Endothelial cell of umbilical vein (primary cell): ENCODE data around the gene HID1. TPM values are rescaled to one million over a fixed set of nuclear protein-coding genes. Genes with fewer than 3 reads are reported as not detected.

Source experiments
- BruUV-seq: library from RNA; stranded (reverse); fragments of 400-500 nt; replicated peaks from 2 replicates; lab custom pipeline; 2021; lab: Mats Ljungman, UMichigan
- CTCF ChIA-PET: fragments of 300-600, 350-600 bp; sonication (Branson Sonifier 250); formaldehyde crosslinking; loops from one replicate; lab custom pipeline; 2021; ENCODE audit warnings: antibody characterized with exemption, inconsistent platforms; lab: Charles Lee
- POLR2A ChIA-PET: fragments of 300-600, 350-600 bp; sonication (Branson Sonifier 250); formaldehyde crosslinking; loops from one replicate; lab custom pipeline; 2021; ENCODE audit warnings: antibody characterized with exemption, inconsistent platforms; lab: Charles Lee
- DNase-seq: peaks from one replicate; pipeline ENCODE4 v3.0.0-alpha.2; 2011; ENCODE audit warnings: low read depth, low spot score
- FAIRE-seq: peaks from 2 replicates; lab custom pipeline; 2011; peaks lifted over from hg19 to GRCh38; lab: Jason Lieb, UNC
- H2AFZ ChIP-seq: 2 replicates; pipeline ENCODE4 v1.6.0; 2012; ENCODE audit warnings: low read depth, low read length, control low read depth, inconsistent platforms
- H3K27ac ChIP-seq: 2 replicates; pipeline ENCODE4 v1.5.1; 2011; ENCODE audit warnings: low read depth, mild to moderate bottlenecking, control low read depth, low read length, moderate library complexity; ENCODE audit not compliant: insufficient read depth
- H3K27me3 ChIP-seq, 2 experiments: 2 replicates each; pipeline versions ENCODE4 v1.6.0 to v1.6.1; 2011; ENCODE audit warnings: low read length in 2 of 2, mixed read lengths in 1 of 2; ENCODE audit not compliant: control insufficient read depth in 2 of 2, insufficient read depth in 2 of 2
- H3K36me3 ChIP-seq, 2 experiments: 2 replicates in 1 of 2; 3 replicates in 1 of 2; pipeline ENCODE4 v1.5.1; 2011; ENCODE audit warnings: low read length in 2 of 2, mild to moderate bottlenecking in 1 of 2, moderate library complexity in 1 of 2; ENCODE audit not compliant: control insufficient read depth in 2 of 2, insufficient read depth in 2 of 2; ENCODE audit errors: extremely low read depth in 1 of 2
- H3K4me1 ChIP-seq: 3 replicates; pipeline ENCODE4 v1.5.1; 2011; ENCODE audit warnings: mild to moderate bottlenecking, low read length; ENCODE audit not compliant: control insufficient read depth, insufficient read depth; ENCODE audit errors: extremely low read depth
- H3K4me2 ChIP-seq: 2 replicates; pipeline ENCODE4 v1.6.1; 2011; ENCODE audit warnings: low read length, control low read depth, mixed read lengths; ENCODE audit not compliant: insufficient read depth
- H3K4me3 ChIP-seq, 3 experiments: fragments of 200-600 bp in 1 of 3; sonication (generic), shearing (Covaris generic) in 1 of 3; replicated peaks in 1 of 3; 2 replicates each; pipeline ENCODE4 v1.5.1; 2011 to 2016; ENCODE audit warnings: control low read depth in 3 of 3, low read length in 3 of 3, mild to moderate bottlenecking in 2 of 3, inconsistent platforms in 1 of 3, low read depth in 1 of 3, moderate library complexity in 1 of 3; ENCODE audit not compliant: insufficient read depth in 1 of 3
- H3K79me2 ChIP-seq: 2 replicates; pipeline ENCODE4 v1.6.0; 2012; ENCODE audit warnings: low read length, inconsistent platforms; ENCODE audit not compliant: control insufficient read depth, insufficient read depth
- H3K9ac ChIP-seq: replicated peaks from 2 replicates; pipeline ENCODE3; 2011; ENCODE audit warnings: low read length, control low read depth; ENCODE audit not compliant: insufficient read depth; ENCODE audit errors: extremely low read depth
- H3K9me1 ChIP-seq: replicated peaks from 3 replicates; pipeline ENCODE4 v1.6.0; 2011; ENCODE audit warnings: mild to moderate bottlenecking, low read length; ENCODE audit not compliant: control insufficient read depth, insufficient read depth; ENCODE audit errors: extremely low read depth
- H3K9me3 ChIP-seq: replicated peaks from 2 replicates; pipeline ENCODE4 v1.5.1; 2012; ENCODE audit warnings: low read length, inconsistent platforms; ENCODE audit not compliant: control insufficient read depth, insufficient read depth
- H4K20me1 ChIP-seq: replicated peaks from 2 replicates; pipeline ENCODE3; 2011; ENCODE audit warnings: mild to moderate bottlenecking, low read length; ENCODE audit not compliant: control insufficient read depth, insufficient read depth; ENCODE audit errors: extremely low read depth
- CTCF ChIP-seq, 2 donors: IDR thresholded peaks; 1 replicate in 1 of 2; 2 replicates in 1 of 2; pipeline ENCODE4 v1.5.1; 2011; ENCODE audit warnings: low read length in 2 of 2, mild to moderate bottlenecking in 2 of 2, moderate library complexity in 2 of 2, control low read depth in 1 of 2, inconsistent platforms in 1 of 2, low read depth in 1 of 2; ENCODE audit not compliant: insufficient read depth in 1 of 2; ENCODE audit errors: extremely low read depth in 1 of 2
- EZH2 ChIP-seq: IDR thresholded peaks from 2 replicates; pipeline ENCODE4 v1.6.1; 2012; ENCODE audit warnings: borderline replicate concordance, low read depth, mild to moderate bottlenecking, moderate library complexity, low read length, inconsistent platforms; ENCODE audit not compliant: severe bottlenecking
- FOS ChIP-seq: IDR thresholded peaks from 2 replicates; pipeline ENCODE4 v1.6.1; 2011; ENCODE audit warnings: mild to moderate bottlenecking, low read length, moderate library complexity, borderline replicate concordance; ENCODE audit not compliant: insufficient read depth
- GATA2 ChIP-seq: IDR thresholded peaks from 2 replicates; pipeline ENCODE4 v1.7.0; 2011; ENCODE audit warnings: low read depth, mild to moderate bottlenecking, moderate library complexity, mixed read lengths, low read length; ENCODE audit not compliant: insufficient read length, insufficient read depth
- JUN ChIP-seq: IDR thresholded peaks from 2 replicates; pipeline ENCODE4 v1.6.1; 2011; ENCODE audit warnings: borderline replicate concordance, low read depth; ENCODE audit not compliant: insufficient read length, insufficient read depth
- POLR2AphosphoS5 ChIP-seq: IDR thresholded peaks from 2 replicates; pipeline ENCODE4 v1.6.1; 2012; ENCODE audit warnings: low read depth, mild to moderate bottlenecking, control low read depth, low read length, moderate library complexity; ENCODE audit not compliant: insufficient read depth
- dilution Hi-C: fragments of 300-500 bp; cut with MboI; formaldehyde crosslinking; loops from one replicate; pipeline ENCODE4 v1.15.0; 2019; ENCODE audit warnings: low sequenced_read_pairs; ENCODE audit not compliant: extremely low pct_ligation_motif_present
- intact Hi-C: fragments of 100-400 bp; cut with micrococcal nuclease; formaldehyde crosslinking; loops from one replicate; pipeline ENCODE4 v1.10.0; 2022
- polyA plus RNA-seq, 4 experiments: library from polyadenylated mRNA; depleted of rRNA in 3 of 4; stranded (reverse) in 3 of 4; unstranded in 1 of 4; fragments of >200 nt; gene quantifications; 2 replicates each; pipeline versions ENCODE4 v1.2.1 to v1.2.3, GENCODE V29; 2011 to 2012; ENCODE audit warnings: missing spikeins in 1 of 4
- total RNA-seq: library from RNA; stranded (reverse); gene quantifications from 2 replicates; pipeline ENCODE4 v1.2.3, GENCODE V29; 2021

Gene HID1
- total and polyA plus RNA-seq, 2 donors (not counting 3 experiments of a cell fraction or from before 2014, with no cell fraction given) = 41.4 to 53.3 TPM

GRCh38 chr17:74959826-74960515 lies 12.6 kb downstream of the HID1 start:
- dilution Hi-C loops = no loop called here

GRCh38 chr17:74957935-74958740 lies 14.4 kb downstream of the HID1 start:
- Histone ChIP-seq H3K36me3 (no peaks in the 10 kb centered on the region), H3K9me1 (no peaks in the 10 kb centered on the region), H3K27me3 (no peaks in the 10 kb centered on the region), H3K9me3 (no peaks in the 10 kb centered on the region), H3K79me2 (no peaks in the 10 kb centered on the region), H4K20me1 (no peaks in the 10 kb centered on the region), H3K4me2 (no peak overlapping the region), H2AFZ (no peak overlapping the region), H3K9ac (no peak overlapping the region), H3K4me1 (no peaks in the 10 kb centered on the region), H3K27ac (no peak overlapping the region), H3K4me3 (no peak overlapping the region)
- dilution Hi-C loops = no loop called here
- TF ChIP-seq CTCF (IDR thresholded peaks at IDR 0.05; ENCODE audit: extremely low read depth in 1 of 2, insufficient read depth in 1 of 2, low read depth in 1 of 2, low read length in 2 of 2) (peak; percentile 86 to 98), FOS (no peak), JUN (no peak)
- FAIRE-seq (peak; percentile 82), DNase-seq (peak; percentile 59)
- ChIA-PET POLR2A (interaction anchor here (0.6 to 1.0 kb wide), 3 partner anchors 13 to 115 kb away, joined by 3 read pairs; no protein-coding TSS in a partner anchor), CTCF (interaction anchor here (0.6 to 4.6 kb wide), 38 partner anchors 9 to 579 kb away, joined by 3 to 58 read pairs (median 5); partner anchors contain the start of genes CDR2L, FDXR, HID1 and MRPL58)
- no TSS peak for BruUV-seq
- intact Hi-C loops = loop anchor here (1.0 kb wide), 2 partner anchors 35 to 167 kb away; partner anchors contain the start of gene USH1G

More at GRCh38 chr17:74959826-74960515, 12.6 kb downstream of the HID1 start:
- no peak overlapping the region for H3K4me2 ChIP-seq
- DNase-seq = no peak
- H3K9ac ChIP-seq = no peak overlapping the region
- no peak overlapping the region for H3K27ac ChIP-seq
- no peak overlapping the region for H2AFZ ChIP-seq
- no peaks in the 10 kb centered on the region for H3K27me3 ChIP-seq
- H3K9me3 ChIP-seq = no peaks in the 10 kb centered on the region
- no peak overlapping the region for H3K4me3 ChIP-seq
- H4K20me1 ChIP-seq = no peaks in the 10 kb centered on the region
- no peak for FAIRE-seq
- no peaks in the 10 kb centered on the region for H3K36me3 ChIP-seq
- BruUV-seq = no TSS peak
- POLR2A ChIA-PET = no interaction called here
- H3K4me1 ChIP-seq = no peaks in the 10 kb centered on the region
- intact Hi-C loops = loop anchor here (2.0 kb wide), 1 partner anchor 215 kb away; no protein-coding TSS in a partner anchor
- no peaks in the 10 kb centered on the region for H3K79me2 ChIP-seq
- no peaks in the 10 kb centered on the region for H3K9me1 ChIP-seq
- TF ChIP-seq POLR2AphosphoS5 (no peak), EZH2 (no peak), GATA2 (no peak)
- CTCF ChIA-PET = interaction anchor here (0.7 to 4.8 kb wide), 14 partner anchors 9 to 242 kb away, joined by 3 to 134 read pairs (median 13); partner anchors contain the start of genes HID1 and MRPL58
